Measurements from ENCODE around the gene PRIM1. TPM values are rescaled to one million over a fixed set of nuclear protein-coding genes. Genes with fewer than 3 reads are reported as not detected.

Gene PRIM1
- total RNA-seq, 4 donors from 2014 or later = 3.7 to 30.3 (median 10.6) TPM

GRCh38 chr12:56768424-56768823 lies 16.3 kb upstream of the PRIM1 start:
- intact Hi-C loops (cut with DNase I) = loop anchor here (10.0 kb wide), 1 partner anchor 296 kb away; no protein-coding TSS in a partner anchor
- Histone ChIP-seq H3K27me3 (no peaks in the 10 kb centered on the region), H3K4me3 (no peak overlapping the region), H3K36me3 (no peaks in the 10 kb centered on the region), H3K4me1 (peaks cover 0 to 18% (median 5%) of the 10 kb centered on the region in 3 donors), H3K9me3 (no peaks in the 10 kb centered on the region), H3K27ac (peak overlapping the region in 3 of 4 donors; percentile 12 to 30 (median 29))
- DNase-seq = no peak
- 58 to 70% methylated on average over 5 of the region's 5 CpGs for WGBS, 2 donors
- TF ChIP-seq CTCF (IDR thresholded peaks at IDR 0.05) (no peak), POLR2A (IDR thresholded peaks at IDR 0.05) (no peak)

GRCh38 chr12:56766535-56766934 lies 14.4 kb upstream of the PRIM1 start:
- TF ChIP-seq POLR2A (IDR thresholded peaks at IDR 0.05) = no peak
- TF ChIP-seq CTCF (IDR thresholded peaks at IDR 0.05) = no peak
- Histone ChIP-seq H3K36me3 (no peaks in the 10 kb centered on the region), H3K4me1 (peaks cover 0 to 18% (median 5%) of the 10 kb centered on the region in 3 donors), H3K9me3 (no peaks in the 10 kb centered on the region), H3K27ac (no peak overlapping the region), H3K27me3 (no peaks in the 10 kb centered on the region), H3K4me3 (peak overlapping the region in 1 of 4 donors; percentile 1)
- intact Hi-C loops (cut with DNase I) = loop anchor here (10.0 kb wide), 1 partner anchor 298 kb away; no protein-coding TSS in a partner anchor
- WGBS, 2 donors = 77 to 82% methylated on average over 6 of the region's 6 CpGs
- DNase-seq = no peak

GRCh38 chr12:56763753-56764657 lies 11.9 kb upstream of the PRIM1 start:
- H3K27me3 ChIP-seq = no peaks in the 10 kb centered on the region
- peaks cover 0 to 18% (median 5%) of the 10 kb centered on the region in 3 donors for H3K4me1 ChIP-seq
- TF ChIP-seq CTCF (IDR thresholded peaks at IDR 0.05) = no peak
- TF ChIP-seq POLR2A (IDR thresholded peaks at IDR 0.05) = no peak
- peak overlapping the region in 3 of 4 donors; percentile 17 to 42 (median 22) for H3K4me3 ChIP-seq
- intact Hi-C loops (cut with DNase I) = loop anchor here (10.0 kb wide), 1 partner anchor 301 kb away; no protein-coding TSS in a partner anchor
- WGBS, 2 donors = 69 to 71% methylated on average over 5 of the region's 5 CpGs
- H3K27ac ChIP-seq = peak overlapping the region in 3 of 4 donors; percentile 6 to 62 (median 40)
- H3K9me3 ChIP-seq = peaks cover 0 to 2% (median under 1%) of the 10 kb centered on the region in 3 donors
- DNase-seq = no peak
- no peaks in the 10 kb centered on the region for H3K36me3 ChIP-seq

GRCh38 chr12:56761812-56762211 lies 9.7 kb upstream of the PRIM1 start:
- intact Hi-C loops (cut with DNase I) = loop anchor here (10.0 kb wide), 1 partner anchor 303 kb away; no protein-coding TSS in a partner anchor
- Histone ChIP-seq H3K27me3 (no peaks in the 10 kb centered on the region), H3K27ac (no peak overlapping the region), H3K4me3 (no peak overlapping the region), H3K4me1 (peaks cover 0 to 8% (median 0%) of the 10 kb centered on the region in 3 donors), H3K36me3 (no peaks in the 10 kb centered on the region), H3K9me3 (peaks cover 0 to 13% (median 11%) of the 10 kb centered on the region in 3 donors)
- 60 to 73% methylated on average over 2 of the region's 2 CpGs for WGBS, 2 donors
- no peak for DNase-seq
- TF ChIP-seq POLR2A (IDR thresholded peaks at IDR 0.05) (no peak), CTCF (IDR thresholded peaks at IDR 0.05) (no peak)

GRCh38 chr12:56760460-56760859 lies 8.3 kb upstream of the PRIM1 start:
- H3K36me3 ChIP-seq = no peaks in the 10 kb centered on the region
- H3K27ac ChIP-seq = no peak overlapping the region
- H3K27me3 ChIP-seq = no peaks in the 10 kb centered on the region
- intact Hi-C loops (cut with DNase I) = loop anchor here (10.0 kb wide), 1 partner anchor 304 kb away; no protein-coding TSS in a partner anchor
- H3K9me3 ChIP-seq = peaks cover 0 to 13% (median 11%) of the 10 kb centered on the region in 3 donors
- no peak for DNase-seq
- TF ChIP-seq POLR2A (IDR thresholded peaks at IDR 0.05) (no peak), CTCF (IDR thresholded peaks at IDR 0.05) (no peak)
- peaks cover 0 to 8% (median 0%) of the 10 kb centered on the region in 3 donors for H3K4me1 ChIP-seq
- 70 to 76% methylated on average over 3 to 7 of the region's 7 CpGs for WGBS, 2 donors
- no peak overlapping the region for H3K4me3 ChIP-seq

Measured in esophagus squamous epithelium (tissue), 5 donors.